IPS-18a (cell line): ENCODE results near the gene ZYG11B.
"Not testable (repeated sequence)": the region's sequence is repeated elsewhere in the genome, so short reads cannot be mapped to it uniquely, and the experiment has no call there.

Experiments
- H3K27ac ChIP-seq: one replicate; pipeline ENCODE4 v1.5.1; 2013; ENCODE audit warnings: low read length
- H3K27me3 ChIP-seq: one replicate; pipeline ENCODE4 v1.6.1; 2013; ENCODE audit warnings: mild to moderate bottlenecking, low read length; ENCODE audit not compliant: control insufficient read depth, insufficient read depth
- H3K36me3 ChIP-seq: one replicate; pipeline ENCODE4 v1.6.1; 2013; ENCODE audit warnings: low read depth, low read length; ENCODE audit not compliant: control insufficient read depth
- H3K4me1 ChIP-seq: one replicate; pipeline ENCODE4 v1.6.1; 2013; ENCODE audit warnings: low read depth, low read length; ENCODE audit not compliant: control insufficient read depth
- H3K4me3 ChIP-seq: one replicate; pipeline ENCODE4 v1.5.1; 2013; ENCODE audit warnings: low read length
- H3K9ac ChIP-seq: one replicate; pipeline ENCODE4 v1.6.1; 2013; ENCODE audit warnings: mild to moderate bottlenecking, low read length, moderate library complexity
- H3K9me3 ChIP-seq: one replicate; pipeline ENCODE4 v1.6.1; 2013; ENCODE audit warnings: low read depth, low read length; ENCODE audit not compliant: control insufficient read depth

The ZYG11B gene

DNA sequence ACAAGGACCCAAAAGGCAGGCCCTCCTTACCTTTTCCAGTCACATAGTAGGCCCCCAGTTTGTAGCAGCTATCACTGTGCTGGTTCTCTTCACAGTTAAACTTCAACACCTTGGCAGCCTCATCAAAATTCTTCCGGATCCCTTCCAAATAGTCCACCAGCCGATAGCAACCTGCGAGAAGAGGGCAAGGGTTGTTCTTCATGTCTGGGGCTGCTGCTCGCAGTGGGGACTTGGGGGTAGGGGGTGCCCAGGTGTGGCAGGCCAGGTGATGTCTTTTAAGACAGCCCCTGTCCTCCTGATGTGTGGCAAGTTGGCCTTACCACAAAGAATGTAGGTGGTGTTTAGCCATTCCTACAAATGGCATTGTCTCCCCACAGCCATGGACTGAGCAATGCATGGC, 33.6 kb upstream of the ZYG11B start:
- no peaks in the 10 kb centered on the region for H3K9me3 ChIP-seq
- H3K27ac ChIP-seq: no peak overlapping the region
- peaks cover 34% of the 10 kb centered on the region for H3K36me3 ChIP-seq
- no peak overlapping the region for H3K4me3 ChIP-seq
- no peak overlapping the region for H3K9ac ChIP-seq
- no peaks in the 10 kb centered on the region for H3K4me1 ChIP-seq
- no peaks in the 10 kb centered on the region for H3K27me3 ChIP-seq

- H3K36me3 ChIP-seq: peaks cover 30% of the 10 kb centered on the region
- not testable (repeated sequence) for H3K27ac ChIP-seq, H3K9me3 ChIP-seq, H3K27me3 ChIP-seq, H3K9ac ChIP-seq, H3K4me1 ChIP-seq, H3K4me3 ChIP-seq
These were observed 32.9 kb upstream of the ZYG11B start for GRCh38 chr1:52693351-52693750.

DNA sequence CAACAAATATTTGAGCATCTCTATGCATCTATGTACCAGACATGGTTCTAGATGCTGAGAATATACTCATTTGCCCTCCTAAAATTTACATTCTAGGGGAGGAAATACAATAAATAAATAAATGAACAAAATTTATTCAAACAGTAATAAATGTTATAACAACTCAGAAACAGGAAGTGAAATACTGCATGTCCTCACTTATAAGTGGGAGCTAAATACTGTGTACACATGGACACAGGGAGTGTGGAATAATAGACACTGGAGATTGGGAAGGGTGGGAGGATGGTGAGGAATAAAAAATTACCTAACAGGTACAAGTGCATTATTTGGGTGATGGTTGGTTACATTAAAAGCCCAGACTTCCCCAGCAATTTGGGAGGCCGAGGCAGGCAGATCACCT, 32.4 kb upstream of the ZYG11B start:
- Histone ChIP-seq H3K27me3 (no peaks in the 10 kb centered on the region), H3K4me1 (peaks cover 3% of the 10 kb centered on the region), H3K4me3 (no peak overlapping the region), H3K9ac (no peak overlapping the region), H3K9me3 (no peaks in the 10 kb centered on the region), H3K36me3 (peaks cover 27% of the 10 kb centered on the region), H3K27ac (no peak overlapping the region)

DNA sequence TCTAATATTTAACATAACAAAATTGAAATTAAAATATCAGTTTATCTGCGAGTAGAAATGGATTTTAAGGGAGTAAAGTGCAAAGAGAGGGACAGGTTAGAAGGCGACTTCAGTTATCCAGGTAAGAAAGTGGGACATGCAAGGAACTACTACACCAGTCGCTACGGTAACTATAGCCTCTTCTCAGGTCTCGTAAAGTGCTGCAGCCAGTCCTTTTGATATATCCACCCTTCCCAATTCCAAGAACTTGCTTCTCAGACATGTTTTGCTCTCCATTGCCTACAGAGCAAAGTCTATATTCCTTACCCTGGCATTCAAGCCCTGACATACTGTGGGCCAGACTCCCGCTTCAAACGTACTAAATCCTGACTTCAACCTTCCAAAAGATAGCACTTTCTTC, 30.6 kb upstream of the ZYG11B start:
- Histone ChIP-seq H3K27me3 (no peaks in the 10 kb centered on the region), H3K27ac (no peak overlapping the region), H3K4me3 (no peak overlapping the region), H3K9me3 (no peaks in the 10 kb centered on the region), H3K4me1 (peaks cover 3% of the 10 kb centered on the region), H3K36me3 (peaks cover 20% of the 10 kb centered on the region), H3K9ac (no peak overlapping the region)

GRCh38 chr1:52697795-52698674, 28.2 kb upstream of the ZYG11B start, which contains the start of gene COA7:
TSS of gene COA7 (minus strand) at chr1:52698347. CDS start at chr1:52698326, 21 bp downstream.
- no peak within 1 kb of the TSS for H3K27ac ChIP-seq

DNA sequence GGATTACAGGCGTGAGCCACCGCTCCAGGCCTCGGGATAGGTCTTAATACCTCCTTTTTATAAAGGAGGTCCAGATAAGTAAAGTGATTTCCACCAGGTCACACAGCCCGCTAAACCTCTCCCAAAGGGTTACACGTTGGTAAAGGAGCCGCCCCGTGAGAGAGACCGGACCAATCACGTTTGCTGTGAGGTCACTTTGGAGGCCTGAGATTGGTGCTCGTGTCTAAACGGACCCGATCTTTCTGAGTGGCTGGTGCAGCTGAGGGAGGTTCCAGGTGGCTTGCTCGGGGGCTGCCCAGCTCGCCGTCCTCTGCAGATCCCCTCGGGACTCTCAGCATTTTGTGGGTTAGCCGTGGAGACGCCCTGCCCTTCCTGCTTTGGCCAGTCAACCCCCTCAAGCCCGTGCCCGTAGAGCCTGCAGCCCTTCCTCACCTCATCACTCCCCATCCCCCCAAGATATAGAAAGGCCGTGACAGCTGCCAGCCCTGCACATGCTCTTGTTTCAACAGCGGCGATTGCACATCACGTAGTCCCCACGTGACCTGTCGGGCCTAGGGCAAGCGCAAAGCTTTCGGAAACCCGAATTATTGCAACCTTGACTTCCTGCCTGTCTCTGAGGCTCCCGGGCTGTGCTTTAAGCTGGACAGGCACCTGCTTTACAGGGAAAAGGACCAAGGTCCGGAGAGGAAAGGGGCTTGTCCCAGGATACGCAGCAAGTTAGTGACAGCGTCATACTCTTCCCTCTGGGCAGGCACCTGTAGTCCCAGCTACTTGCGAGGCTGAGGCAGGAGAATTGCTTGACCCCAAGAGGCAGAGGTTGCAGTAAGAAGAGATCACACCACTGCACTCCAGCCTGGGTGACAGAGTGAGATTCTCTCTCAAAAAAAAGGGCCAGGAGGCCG, 23.1 kb upstream of the ZYG11B start:
- peak overlapping the region; percentile 61 for H3K9ac ChIP-seq
- H3K4me3 ChIP-seq: peak overlapping the region; percentile 89
- no peak overlapping the region for H3K27ac ChIP-seq
- no peaks in the 10 kb centered on the region for H3K27me3 ChIP-seq
- no peaks in the 10 kb centered on the region for H3K9me3 ChIP-seq
- H3K36me3 ChIP-seq: no peaks in the 10 kb centered on the region
- peaks cover 3% of the 10 kb centered on the region for H3K4me1 ChIP-seq

More at GRCh38 chr1:52697795-52698674, 28.2 kb upstream of the ZYG11B start, which contains the start of gene COA7:
- Histone ChIP-seq H3K9me3 (no peaks in the 10 kb centered on the region), H3K27me3 (no peaks in the 10 kb centered on the region), H3K4me3 (peak within 1 kb of the TSS; percentile 65), H3K4me1 (peaks cover 3% of the 10 kb centered on the region), H3K9ac (peak within 1 kb of the TSS; percentile 83), H3K36me3 (peaks cover under 1% of the 10 kb centered on the region)

DNA sequence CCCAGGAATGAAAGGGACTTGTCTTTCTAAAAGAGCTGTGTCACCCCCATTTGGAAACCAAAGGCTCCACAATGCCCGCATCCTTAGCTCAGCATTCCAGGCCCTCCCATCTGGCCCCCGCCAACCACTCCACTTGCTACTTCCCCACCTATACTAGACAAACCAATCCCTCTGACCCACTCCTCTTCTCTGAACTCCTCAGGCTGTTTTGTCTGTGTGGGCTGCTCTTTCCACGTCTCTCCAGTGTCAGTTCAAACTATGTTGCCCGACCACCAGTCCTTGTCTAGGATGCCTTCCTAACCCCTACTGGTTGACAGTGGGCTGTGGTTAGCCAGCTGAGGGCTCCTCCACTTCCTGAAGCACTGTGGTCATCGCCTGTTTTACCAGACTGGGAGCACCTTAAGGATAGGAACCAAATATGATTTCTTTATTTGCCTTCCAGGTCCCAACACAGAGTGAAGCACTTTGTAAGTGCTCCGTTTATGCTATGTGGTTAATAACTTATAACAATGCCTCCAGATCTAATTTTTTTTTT, 20.1 kb upstream of the ZYG11B start:
- no peak overlapping the region for H3K9ac ChIP-seq

GRCh38 chr1:52706941-52707926, 19.0 kb upstream of the ZYG11B start:
- Histone ChIP-seq H3K9me3 (no peaks in the 10 kb centered on the region), H3K4me3 (no peak overlapping the region), H3K27me3 (no peaks in the 10 kb centered on the region), H3K36me3 (no peaks in the 10 kb centered on the region), H3K4me1 (no peaks in the 10 kb centered on the region), H3K27ac (no peak overlapping the region), H3K9ac (no peak overlapping the region)

More for the DNA sequence above, 20.1 kb upstream of the ZYG11B start:
- Histone ChIP-seq H3K4me3 (no peak overlapping the region), H3K4me1 (no peaks in the 10 kb centered on the region), H3K27me3 (no peaks in the 10 kb centered on the region), H3K27ac (no peak overlapping the region), H3K9me3 (no peaks in the 10 kb centered on the region), H3K36me3 (no peaks in the 10 kb centered on the region)

DNA sequence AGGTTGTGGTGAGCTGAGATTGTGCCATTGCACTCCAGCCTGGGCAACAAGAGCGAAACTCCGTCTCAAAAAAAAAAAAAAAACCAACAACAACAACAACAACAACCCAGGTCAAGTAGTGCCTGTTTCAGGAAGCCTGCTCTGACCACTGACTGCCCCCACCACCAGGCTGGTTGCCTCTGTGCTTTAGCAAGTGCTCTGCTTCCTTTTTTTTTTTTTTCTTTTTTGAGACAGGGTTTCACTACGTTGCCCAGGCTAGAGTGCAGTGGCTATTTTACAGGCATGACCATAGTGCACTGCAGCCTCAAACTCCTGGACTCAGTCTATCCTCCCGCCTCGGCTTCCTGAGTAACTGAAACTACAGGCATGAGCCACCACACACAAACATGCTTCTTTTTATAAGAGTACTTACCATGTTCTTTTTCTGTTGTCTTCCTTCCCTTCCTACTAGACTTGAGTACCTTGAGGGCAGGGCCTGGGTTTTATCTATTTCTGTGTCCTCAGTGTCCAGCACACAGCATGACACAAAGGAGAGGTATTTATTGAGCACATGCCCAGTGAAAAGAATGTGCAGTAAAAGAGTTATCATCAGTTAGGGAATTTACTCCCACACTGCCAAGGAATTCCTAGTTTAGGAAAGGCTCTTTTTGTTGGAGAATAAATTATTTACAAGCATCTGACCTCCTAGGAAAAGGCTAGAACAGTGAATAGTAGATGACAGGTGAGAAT, 18.2 kb upstream of the ZYG11B start:
- no peak overlapping the region for H3K27ac ChIP-seq
- H3K9me3 ChIP-seq: no peaks in the 10 kb centered on the region
- H3K9ac ChIP-seq: no peak overlapping the region
- no peaks in the 10 kb centered on the region for H3K36me3 ChIP-seq
- no peaks in the 10 kb centered on the region for H3K27me3 ChIP-seq
- H3K4me3 ChIP-seq: no peak overlapping the region
- H3K4me1 ChIP-seq: no peaks in the 10 kb centered on the region

DNA sequence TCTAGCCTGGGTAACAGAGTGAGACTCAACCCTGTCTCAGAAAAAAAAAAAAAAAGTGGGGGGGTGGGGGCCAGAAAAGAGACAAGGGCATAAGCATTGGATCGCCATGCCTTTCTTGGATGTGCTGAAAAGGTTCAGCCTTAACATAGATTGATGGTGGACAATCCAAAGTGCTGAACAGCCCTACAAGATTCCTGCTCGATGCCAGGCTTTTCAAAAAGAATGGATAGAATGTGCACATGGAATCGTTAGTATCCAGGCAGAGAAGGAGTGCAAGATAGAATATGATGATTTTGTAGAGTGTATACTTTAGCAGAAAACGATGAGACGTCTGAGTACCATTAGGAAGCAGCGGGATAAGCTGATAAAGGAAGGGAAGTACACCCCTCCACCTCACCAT, 17.2 kb upstream of the ZYG11B start:
- no peak overlapping the region for H3K9ac ChIP-seq
- no peak overlapping the region for H3K27ac ChIP-seq
- no peaks in the 10 kb centered on the region for H3K9me3 ChIP-seq
- no peaks in the 10 kb centered on the region for H3K36me3 ChIP-seq
- H3K27me3 ChIP-seq: no peaks in the 10 kb centered on the region
- H3K4me3 ChIP-seq: no peak overlapping the region
- H3K4me1 ChIP-seq: no peaks in the 10 kb centered on the region
